HG03159 (cell line): ENCODE data around the gene AEN.

Experiments
- ATAC-seq: cut with Tn5 transposase; IDR thresholded peaks from one replicate; pipeline ENCODE4 v1.9.1; 2021; ENCODE audit warnings: mild to moderate bottlenecking, moderate library complexity; ENCODE audit not compliant: unreplicated experiment

Gene AEN

DNA sequence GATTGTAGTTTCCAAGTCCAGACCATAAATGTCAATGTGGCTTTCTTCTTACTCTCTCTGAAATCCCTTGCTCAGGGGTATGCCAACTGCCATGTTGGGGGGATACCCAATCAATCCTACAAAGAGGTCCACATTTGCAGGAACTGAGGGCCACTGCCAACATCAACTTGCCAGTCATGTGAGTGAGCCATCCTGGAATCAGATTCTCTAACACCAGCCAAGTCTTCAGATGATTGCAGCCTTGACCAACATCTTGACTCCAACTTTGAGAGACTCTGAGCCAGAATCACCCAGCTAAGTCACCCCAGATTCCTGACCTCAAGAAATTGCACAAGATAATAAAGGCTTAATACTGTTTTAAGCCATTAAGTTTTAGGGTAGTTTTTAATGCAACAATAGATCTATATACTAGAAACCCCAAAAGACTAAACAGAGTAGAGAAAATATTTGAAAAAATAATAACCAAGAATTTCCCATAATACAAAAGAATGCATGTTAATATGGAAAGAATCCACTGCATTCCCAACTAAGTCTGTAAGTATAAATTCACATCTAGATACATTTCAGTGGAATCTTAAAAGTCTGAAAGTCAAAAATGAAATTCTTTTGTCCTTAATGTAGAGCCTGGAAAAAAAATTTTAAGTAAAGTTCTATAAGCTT is 40.0 kb downstream of the AEN start:
- no peak for ATAC-seq

GRCh38 chr15:88661761-88662556 is 40.8 kb downstream of the AEN start:
- no peak for ATAC-seq

- no peak for ATAC-seq
These were observed 42.0 kb downstream of the AEN start for GRCh38 chr15:88663141-88663621.

DNA sequence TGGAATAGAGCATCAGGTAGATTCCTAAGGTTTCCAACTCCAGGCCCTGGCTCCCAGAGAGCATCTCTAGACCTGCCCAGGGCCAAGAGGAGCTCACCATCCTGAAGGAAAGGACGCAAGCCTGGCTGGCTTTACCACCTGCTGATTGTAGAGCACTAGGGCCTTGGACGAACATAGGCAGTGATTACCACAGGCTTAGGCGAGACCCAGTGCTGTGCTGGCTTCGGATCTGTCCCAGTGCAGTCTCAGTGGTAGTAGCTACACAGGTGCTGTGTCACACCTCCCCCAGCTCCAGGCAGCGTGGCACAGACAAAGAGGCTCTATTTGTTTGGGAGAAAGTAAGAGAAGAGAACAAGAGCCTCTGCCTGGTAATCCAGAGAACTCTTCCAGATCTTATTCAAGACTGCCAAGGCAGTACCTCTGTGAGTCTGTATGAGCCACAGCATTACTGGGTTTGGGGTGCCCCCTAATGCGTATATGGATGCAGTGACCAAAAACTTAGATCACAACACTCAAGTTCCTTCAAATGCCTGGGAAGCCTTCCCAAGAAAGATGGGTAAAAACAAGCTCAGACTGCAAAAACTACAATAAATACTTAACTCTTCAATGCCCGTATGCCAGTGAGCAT is 43.1 kb downstream of the AEN start:
- no peak for ATAC-seq

- ATAC-seq = no peak
These were observed 53.5 kb downstream of the AEN start for GRCh38 chr15:88674661-88675060.

DNA sequence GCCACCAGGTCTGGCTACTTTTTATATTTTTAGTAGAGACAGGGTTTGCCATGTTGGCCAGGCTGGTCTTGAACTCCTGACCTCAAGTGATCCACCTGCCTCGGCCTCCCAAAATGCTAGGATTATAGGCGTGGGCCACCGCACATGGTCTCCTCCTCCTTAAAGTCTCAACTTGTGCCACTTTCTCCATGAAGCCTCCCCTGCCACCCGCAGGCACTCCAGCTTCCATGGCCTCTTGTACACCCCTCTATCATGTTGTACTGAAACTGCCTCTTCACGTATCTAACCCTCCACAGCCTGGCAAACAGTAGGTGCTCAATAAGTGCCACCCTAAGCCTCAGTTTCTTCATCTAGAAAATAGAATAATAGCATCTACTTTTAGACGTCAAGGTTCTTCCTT is 57.6 kb downstream of the AEN start:
- ATAC-seq = no peak

DNA sequence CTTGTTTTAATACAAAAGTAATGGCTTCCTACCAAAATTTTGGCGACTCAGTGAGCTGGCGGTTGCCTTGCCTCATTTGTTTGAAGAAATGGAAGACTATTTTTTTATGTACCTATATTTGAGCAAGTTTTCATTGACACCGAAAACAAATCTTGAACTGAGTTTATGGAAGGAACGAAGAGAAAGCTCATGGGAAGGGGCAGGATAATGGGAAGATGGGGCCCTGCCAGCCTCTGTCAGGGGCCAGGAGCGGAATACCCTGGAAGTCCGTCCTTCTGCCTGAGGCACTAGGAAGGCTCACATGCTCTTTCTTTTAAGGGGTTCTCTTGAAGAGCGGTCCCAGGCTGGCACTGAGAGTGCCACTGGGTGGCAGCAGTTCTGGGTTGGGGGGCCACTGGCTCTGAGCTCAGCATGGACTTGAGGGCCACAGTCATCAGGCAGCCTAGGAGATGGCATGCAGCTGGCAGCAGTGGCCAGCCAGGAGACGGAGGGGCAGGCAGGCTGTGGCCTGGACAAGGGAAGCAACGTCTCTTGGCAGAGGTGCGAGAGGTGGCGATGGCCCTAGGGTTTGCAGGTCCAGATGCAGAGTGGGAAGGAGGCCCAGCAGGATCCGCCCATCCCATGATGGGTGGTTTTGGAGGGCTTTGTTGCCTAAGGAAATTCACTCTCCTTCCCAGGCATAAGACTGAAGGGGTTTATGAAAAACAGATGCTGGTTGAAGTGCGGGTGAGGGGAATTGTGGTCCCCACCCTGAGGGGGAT is 59.3 kb downstream of the AEN start:
- ATAC-seq = no peak

DNA sequence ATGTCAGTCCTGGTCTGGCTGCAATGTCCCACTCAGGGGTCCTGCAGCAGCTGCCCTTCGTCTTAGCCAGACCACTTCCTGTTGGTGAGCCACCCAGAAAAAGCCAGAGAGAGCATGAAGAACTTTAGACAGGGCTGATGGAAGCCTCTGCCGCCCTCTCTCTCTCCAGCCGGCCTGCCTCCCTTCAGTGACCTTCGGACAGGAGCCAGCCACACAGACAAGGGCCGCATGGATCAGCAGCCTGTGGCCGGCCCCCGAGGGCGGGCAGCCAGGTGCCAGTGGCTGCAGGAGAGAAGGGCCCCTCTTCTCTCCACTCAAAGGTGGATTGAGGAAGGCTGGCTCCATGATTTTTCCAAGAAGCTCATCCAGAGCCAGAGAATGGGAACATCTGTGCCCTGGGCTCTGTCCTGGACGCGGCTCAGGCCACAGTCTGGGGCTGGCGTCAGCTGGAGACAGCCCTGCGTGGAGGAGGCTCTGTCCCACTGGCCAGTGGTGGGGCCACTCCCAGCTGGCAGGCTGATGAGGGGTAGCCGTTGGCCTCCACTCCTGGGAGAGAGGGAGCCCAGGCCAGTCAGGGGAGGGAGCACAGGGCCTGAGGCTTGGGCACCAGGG is 60.6 kb downstream of the AEN start:
- ATAC-seq = no peak
